Right renal cortex interstitium (tissue), 3 donors: Measurements from ENCODE around the gene DHX15. TPM values are rescaled to one million over a fixed set of nuclear protein-coding genes. Genes with fewer than 3 reads are reported as not detected.

Experiments
- DNase-seq, 3 donors: peaks; one replicate each; pipeline ENCODE4 v3.0.0-alpha.2; 2013; ENCODE audit warnings: low read depth in 3 of 3, low spot score in 2 of 3
- polyA plus RNA-seq, 3 donors: library from polyadenylated mRNA; unstranded; fragments of 120-200 nt; gene quantifications; one replicate each; pipeline ENCODE4 v1.2.1, GENCODE V29; 2013; ENCODE audit not compliant: insufficient read length in 3 of 3

DHX15 gene
- polyA plus RNA-seq, 3 donors: 249 to 267 (median 266) TPM

DNA sequence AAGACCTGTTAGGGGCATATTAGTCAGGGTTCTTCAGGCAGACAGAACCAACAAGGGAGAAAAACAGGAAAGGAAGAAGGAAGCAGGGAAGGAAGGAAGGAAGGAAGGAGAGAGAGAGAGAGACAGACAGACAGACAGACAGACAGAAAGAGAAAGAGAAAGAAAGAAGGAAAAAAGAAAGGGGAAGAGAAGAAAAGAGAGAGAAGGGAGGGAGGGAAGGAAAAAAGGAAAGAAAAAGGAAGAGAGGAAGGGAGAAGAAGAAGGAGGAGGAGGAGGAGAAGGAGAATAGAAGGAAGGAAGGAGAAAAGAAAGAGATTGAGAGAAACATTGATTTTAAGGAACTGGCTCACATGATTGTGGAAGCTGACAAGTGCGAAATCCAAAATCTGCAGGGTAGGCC lies 89.0 kb downstream of the DHX15 start:
- no peak for DNase-seq

GRCh38 chr4:24489870-24490269 lies 94.5 kb downstream of the DHX15 start:
- DNase-seq: no peak

GRCh38 chr4:24488399-24489164 lies 95.8 kb downstream of the DHX15 start:
- DNase-seq: no peak

DNA sequence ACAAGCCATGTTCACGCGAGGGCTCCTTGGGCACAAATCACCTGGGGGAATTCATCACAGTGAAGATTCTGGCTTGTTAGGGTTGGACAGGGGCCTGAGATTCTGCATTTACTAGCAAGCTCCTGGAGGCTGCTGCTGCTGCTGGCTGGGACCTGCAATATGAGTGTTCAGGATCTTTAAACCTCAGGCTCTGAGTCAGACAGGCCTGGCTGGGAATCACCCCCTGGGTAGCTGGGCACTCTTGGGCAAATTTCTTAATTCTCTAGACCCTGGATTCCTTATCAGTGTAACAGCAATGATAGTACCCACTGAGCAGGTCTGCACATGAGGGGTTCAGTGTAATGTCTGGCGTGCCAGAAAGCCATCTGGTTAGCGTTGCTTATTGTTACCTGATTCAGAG lies 101.5 kb downstream of the DHX15 start:
- no peak for DNase-seq

GRCh38 chr4:24477919-24478318 lies 106.4 kb downstream of the DHX15 start:
- no peak for DNase-seq

Other genes starting within 250 kb of the DHX15 start
- gene SOD3, start 211.0 kb upstream of the DHX15 start, polyA plus RNA-seq: 10 to 100 TPM in 1 of 3 donors, 1 to 10 TPM in 2; 8.8 to 10.0 (median 9.8) TPM